ENCODE data around the gene ZNF454.

The ZNF454 gene

DNA sequence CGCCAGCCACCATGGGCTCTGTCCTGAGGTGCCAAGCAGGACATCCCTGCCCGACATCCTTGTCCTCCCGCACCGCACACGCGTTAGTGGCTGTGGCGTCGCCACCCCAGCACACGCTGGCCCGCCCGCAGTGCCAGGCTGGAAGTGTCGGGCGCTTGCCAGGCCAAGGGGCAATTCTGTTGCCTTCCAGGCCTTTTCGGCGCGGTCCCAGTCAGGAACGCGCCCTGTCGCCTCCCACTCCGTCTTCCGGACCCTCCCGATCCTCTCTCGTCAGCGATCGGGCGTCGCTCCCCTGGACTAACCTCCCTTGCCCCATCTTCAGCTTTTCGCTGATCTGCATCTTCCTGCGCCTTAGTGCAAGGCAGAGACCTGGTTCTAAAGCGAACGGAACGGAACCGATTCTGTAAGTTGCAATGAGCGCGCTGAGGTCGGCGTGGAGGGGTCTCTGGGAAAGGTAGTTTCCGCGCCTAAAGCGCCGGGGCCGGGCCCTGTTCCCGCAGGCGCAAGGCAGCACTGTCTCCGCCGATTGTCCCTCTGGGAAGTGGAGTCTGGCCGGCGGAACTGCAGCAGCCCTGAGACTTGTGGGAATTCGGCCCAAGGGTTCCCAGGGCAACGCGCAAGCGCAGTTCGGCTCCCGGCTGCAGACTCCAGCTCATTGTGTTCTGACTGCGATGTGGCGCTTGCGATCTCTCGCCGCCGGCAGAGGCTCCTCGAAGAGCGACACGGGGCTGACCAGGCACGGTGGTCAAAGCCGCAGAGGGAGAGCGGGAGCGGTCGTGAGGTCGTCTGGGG, at the start of gene ZNF454:
TSS of gene ZNF454 (plus strand) at position 630 of the 792 bp plus-strand sequence. CDS start 1,594 bp downstream, outside the sequence.
- Histone ChIP-seq H3K36me3 (replicated peaks) (no peaks in the 10 kb centered on the region), H3K4me3 (ENCODE audit: low read depth, low read length) (peak within 1 kb of the TSS; percentile 71), H3K27ac (peak within 1 kb of the TSS; percentile 27), H3K27me3 (replicated peaks) (no peaks in the 10 kb centered on the region)
- in situ Hi-C loops (cut with HindIII; ENCODE audit: low pct_ligation_motif_present, low sequenced_read_pairs): no loop called here
- TF ChIP-seq, protein P1, sequence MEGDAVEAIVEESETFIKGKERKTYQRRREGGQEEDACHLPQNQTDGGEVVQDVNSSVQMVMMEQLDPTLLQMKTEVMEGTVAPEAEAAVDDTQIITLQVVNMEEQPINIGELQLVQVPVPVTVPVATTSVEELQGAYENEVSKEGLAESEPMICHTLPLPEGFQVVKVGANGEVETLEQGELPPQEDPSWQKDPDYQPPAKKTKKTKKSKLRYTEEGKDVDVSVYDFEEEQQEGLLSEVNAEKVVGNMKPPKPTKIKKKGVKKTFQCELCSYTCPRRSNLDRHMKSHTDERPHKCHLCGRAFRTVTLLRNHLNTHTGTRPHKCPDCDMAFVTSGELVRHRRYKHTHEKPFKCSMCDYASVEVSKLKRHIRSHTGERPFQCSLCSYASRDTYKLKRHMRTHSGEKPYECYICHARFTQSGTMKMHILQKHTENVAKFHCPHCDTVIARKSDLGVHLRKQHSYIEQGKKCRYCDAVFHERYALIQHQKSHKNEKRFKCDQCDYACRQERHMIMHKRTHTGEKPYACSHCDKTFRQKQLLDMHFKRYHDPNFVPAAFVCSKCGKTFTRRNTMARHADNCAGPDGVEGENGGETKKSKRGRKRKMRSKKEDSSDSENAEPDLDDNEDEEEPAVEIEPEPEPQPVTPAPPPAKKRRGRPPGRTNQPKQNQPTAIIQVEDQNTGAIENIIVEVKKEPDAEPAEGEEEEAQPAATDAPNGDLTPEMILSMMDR (IDR thresholded peaks at IDR 0.05; ENCODE audit: low read depth, low read length, missing control alignments): no peak
- peak; percentile 92 for DNase-seq

GRCh38 chr5:178895615-178896571, 45.1 kb upstream of the ZNF454 start, which contains the start of gene ZFP2:
Gene ZFP2 (plus strand): TSS chr5:178895913. CDS start chr5:178931314, 35,401 bp downstream.
- in situ Hi-C loops (cut with HindIII; ENCODE audit: low pct_ligation_motif_present, low sequenced_read_pairs): no loop called here
- TF ChIP-seq, protein P1 (IDR thresholded peaks at IDR 0.05; ENCODE audit: low read depth, low read length, missing control alignments): no peak
- Histone ChIP-seq H3K36me3 (replicated peaks) (no peaks in the 10 kb centered on the region), H3K4me3 (ENCODE audit: low read depth, low read length) (peak within 1 kb of the TSS; percentile 71), H3K27ac (no peak within 1 kb of the TSS), H3K27me3 (replicated peaks) (no peaks in the 10 kb centered on the region)
- DNase-seq: peak; percentile 46

DNA sequence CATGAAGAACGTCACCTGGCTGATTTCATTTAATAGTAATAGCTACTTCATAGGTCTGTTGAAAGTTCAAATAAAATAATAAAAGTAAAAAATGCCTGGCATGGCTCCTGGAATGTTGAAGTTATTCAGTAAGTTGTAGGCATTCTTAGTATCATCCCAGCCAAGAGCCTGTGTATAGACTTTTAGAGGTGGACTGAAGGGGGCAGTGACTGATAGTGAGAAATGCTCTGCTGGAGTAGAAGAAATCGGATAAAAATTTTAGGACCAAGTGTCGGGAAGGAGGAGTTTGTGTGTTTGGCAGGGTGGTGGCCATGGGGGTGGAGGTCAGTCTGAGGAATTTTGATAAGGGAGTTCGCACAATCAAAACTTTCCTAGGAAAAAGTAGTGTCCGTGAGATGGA, 41.7 kb upstream of the ZNF454 start:
- in situ Hi-C loops (cut with HindIII; ENCODE audit: low pct_ligation_motif_present, low sequenced_read_pairs): no loop called here
- no peaks in the 10 kb centered on the region for H3K27me3 ChIP-seq (replicated peaks)
- H3K4me3 ChIP-seq (ENCODE audit: low read depth, low read length): no peak overlapping the region
- no peak overlapping the region for H3K27ac ChIP-seq
- H3K36me3 ChIP-seq (replicated peaks): no peaks in the 10 kb centered on the region
- TF ChIP-seq, protein P1 (IDR thresholded peaks at IDR 0.05; ENCODE audit: low read depth, low read length, missing control alignments): no peak
- DNase-seq: no peak

- TF ChIP-seq, protein P1 (IDR thresholded peaks at IDR 0.05; ENCODE audit: low read depth, low read length, missing control alignments): no peak
- no peaks in the 10 kb centered on the region for H3K36me3 ChIP-seq (replicated peaks)
- in situ Hi-C loops (cut with HindIII; ENCODE audit: low pct_ligation_motif_present, low sequenced_read_pairs): no loop called here
- no peak for DNase-seq
- no peaks in the 10 kb centered on the region for H3K27me3 ChIP-seq (replicated peaks)
- no peak overlapping the region for H3K4me3 ChIP-seq (ENCODE audit: low read depth, low read length)
- H3K27ac ChIP-seq: no peak overlapping the region
Measured at GRCh38 chr5:178902849-178903248, 38.1 kb upstream of the ZNF454 start.

GRCh38 chr5:178931846-178932760, 8.9 kb upstream of the ZNF454 start:
- DNase-seq: no peak
- Histone ChIP-seq H3K4me3 (ENCODE audit: low read depth, low read length) (no peak overlapping the region), H3K27me3 (replicated peaks) (no peaks in the 10 kb centered on the region), H3K36me3 (replicated peaks) (no peaks in the 10 kb centered on the region), H3K27ac (no peak overlapping the region)
- in situ Hi-C loops (cut with HindIII; ENCODE audit: low pct_ligation_motif_present, low sequenced_read_pairs): no loop called here
- TF ChIP-seq, protein P1 (IDR thresholded peaks at IDR 0.05; ENCODE audit: low read depth, low read length, missing control alignments): no peak
